Activated CD4-positive, CD25-positive, alpha-beta regulatory T cell treated with anti-CD3 and anti-CD28 coated beads, Interleukin-2, amount 50 U/mL, for 16 hours (primary cell): ENCODE data around the gene OXCT2.

ENCODE experiments used
- DNase-seq: peaks from one replicate; pipeline ENCODE4 v3.0.0-alpha.2; 2020; ENCODE audit warnings: low read depth, low spot score

Gene OXCT2

DNA sequence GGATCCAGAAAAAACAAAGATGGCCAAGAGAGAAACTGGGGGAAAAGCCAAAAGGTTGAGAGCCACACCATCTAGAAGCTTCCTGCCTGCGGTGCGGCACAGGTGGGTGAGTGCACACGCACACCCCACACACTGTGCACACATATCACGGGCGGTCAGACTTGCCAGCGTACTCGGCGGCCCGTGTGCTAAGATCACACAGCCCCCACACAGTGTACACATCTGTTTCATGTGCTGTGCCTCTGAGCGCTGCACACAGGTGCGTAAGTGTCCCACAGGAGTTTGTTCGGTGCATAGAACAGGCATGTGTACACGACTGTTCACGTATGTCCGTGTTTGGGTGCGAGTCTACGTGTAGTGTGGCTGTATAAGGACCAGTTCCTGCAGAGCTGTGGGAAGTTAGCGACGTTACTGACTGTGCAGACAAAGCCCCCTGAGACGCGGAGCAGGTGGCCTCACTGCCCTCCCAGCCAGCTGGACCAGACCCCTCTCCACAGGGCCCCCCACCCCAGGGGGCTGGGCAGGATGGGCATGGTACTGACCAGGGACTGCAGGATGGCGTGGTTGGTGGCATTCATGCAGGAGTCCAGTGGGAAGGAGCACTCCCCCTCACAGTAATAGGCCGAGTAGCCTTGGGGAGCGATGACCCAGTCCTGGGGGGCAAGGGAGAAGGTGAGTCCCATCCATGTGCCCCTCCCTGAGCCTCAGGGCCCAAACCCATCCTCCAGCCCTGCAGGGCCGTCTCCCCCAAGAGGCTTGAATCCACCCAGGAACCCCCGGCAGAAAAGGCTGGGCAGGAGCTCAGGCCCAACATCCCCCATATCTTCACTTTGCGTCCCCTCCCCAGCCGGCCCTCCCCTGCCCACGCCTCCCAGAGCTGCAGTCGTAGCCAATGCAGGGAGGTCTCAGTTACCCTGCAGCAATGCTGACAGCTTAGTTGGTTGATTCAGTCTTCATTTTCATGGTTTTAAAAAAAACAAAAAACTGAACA is 8.3 kb downstream of the OXCT2 start:
- DNase-seq, result no peak

DNA sequence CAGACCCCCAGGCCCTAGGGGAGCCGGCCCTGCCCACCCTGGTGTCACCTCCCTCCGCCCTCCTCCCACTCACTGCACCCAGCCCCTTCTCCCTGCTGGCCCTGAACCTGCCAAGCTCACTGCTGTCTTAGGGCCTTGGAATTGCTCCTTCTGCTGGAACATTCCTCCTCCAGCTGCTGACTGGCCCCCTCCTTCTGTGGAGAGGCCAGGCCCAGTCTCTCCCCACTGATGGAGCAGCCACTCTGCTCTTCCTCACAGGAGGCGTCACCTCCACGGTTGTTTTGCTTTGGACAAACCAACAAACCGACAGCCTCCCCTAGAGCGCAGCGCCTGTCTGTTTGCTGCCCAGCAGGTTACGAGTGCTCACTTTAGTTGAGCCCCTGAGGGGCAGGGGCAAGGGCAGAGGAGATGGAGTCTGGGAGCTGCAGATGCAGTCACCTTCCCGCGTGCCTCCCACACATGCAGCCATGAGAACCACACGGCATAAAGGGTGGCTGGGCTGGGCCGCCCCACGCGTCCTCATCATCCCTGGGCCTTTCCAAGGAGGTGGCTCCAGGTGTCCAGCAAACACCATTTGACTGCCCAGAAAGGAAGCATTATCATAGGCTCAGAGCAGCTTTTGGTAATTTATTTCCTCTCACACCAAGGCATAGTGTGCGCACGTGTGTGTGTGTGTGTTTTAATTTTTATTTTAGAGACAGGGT is 9.4 kb downstream of the OXCT2 start:
- no peak for DNase-seq

DNA sequence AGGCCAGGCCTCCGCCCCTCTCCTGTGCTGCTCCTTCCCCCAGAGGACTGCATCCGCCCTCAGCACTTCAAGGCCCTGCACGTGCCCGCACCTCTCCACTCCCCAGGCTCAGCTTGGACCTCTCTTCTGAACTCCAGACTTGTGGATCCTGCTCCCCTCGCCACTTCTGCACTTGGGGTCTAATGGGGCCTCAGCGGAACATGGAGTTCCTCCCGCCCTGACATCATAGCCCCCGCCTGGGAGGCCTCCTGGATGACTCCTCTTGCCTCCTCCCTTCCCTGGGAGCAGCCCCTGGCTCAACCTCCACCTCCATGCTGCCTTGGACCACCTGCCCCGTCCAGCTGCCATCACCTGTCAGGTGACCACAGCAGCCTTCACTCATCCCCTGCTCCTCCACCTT is 10.1 kb downstream of the OXCT2 start:
- DNase-seq, result no peak

DNA sequence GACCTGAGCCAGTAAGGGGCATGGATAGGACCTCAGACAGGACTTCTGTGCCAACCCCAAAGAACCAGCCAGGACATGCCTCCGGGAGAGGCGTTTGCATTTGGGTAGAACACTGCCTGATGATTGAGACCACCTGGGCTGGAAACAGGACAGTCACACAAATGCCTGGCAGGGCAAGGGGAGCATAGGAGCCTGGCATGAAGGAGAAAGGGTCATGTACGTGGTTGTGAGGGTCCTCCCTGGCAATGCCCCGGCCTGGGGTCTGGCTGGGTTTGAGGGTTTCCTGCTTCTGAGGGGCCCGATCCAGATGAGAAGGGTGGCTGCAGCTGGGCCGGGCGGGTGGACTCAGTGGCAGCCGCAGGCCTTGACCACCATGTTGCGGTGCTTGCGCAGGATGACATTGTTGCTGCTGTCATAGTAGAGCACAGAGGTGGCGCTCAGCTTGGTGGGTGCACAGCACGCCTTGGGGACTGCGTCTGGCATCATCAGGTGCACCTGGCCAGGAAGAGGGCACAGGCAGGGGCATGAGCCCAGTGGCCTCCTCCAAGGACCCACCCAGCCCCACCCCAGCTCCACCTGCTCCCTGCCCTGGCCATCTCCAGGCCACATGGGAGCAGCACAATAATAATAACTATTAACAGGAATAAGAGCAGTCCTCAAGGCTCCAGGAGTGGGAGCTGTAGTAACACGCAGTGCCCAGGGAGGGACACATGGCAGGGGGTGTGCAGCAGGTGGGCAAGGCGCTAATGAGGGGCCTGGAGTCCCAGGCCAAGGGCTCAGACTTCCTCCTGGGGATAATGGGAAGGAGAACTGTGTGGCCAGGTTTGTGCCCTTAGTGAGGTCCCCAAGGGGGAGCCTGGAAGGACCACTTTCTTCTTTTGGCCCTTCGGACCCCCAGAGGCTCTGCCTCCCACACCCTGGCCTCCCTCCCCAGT is 10.8 kb downstream of the OXCT2 start:
- DNase-seq, result no peak

DNA sequence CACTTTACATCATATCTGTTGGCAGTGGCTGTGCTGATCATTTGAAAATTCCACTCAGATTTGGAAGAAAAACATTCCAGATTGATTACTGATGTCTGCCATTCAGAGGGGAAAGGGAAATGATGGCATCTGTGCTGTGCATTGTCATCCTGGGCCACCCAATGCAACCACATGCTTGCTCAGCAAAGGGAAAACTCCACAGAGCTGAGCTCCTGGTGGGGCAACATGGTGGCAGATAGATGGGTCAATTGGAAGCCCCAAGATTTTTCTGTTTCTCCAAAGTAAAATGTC is 11.8 kb downstream of the OXCT2 start:
- no peak for DNase-seq

DNA sequence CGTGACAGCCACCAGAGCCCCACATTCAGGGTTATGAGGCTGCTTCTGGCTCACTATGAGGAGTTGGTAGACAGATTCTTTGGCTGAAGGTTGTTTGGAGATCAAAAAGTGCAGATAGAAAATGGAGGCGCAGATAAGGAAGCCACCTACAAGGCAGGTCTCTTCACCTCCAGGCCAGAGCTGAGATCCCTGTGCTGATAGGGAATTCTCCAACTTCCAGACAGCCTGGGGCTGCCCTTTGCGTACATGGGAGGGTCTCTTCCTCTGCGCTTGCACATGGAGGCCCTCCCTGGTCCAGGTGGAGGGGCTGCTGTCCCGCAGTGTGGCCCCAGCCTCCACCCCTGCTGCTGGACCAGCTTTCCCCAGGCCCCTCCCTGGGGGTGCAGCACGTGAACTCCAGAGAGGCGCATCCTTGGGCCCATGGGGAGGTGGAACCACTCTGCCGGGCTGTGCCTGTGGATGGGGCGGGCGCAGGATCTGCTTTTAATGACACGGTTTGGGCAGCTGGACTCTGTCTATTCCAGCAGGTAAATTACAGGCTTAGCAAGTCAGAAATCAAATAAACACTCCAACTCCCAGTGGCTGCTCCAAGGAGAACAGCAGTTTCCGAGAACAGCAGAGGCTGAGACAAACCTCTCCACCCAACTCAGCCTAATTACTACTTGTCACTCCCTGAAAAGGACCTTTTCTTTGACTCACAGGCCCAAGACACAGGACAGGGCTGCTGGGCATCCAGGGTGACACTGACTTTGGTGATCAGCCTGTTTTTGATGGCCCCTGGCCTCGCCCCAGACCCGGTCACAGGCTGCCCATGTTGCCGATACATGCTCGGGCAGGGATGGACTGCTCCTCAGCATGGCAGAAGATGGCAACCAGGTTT is 12.4 kb downstream of the OXCT2 start:
- DNase-seq, result no peak

DNA sequence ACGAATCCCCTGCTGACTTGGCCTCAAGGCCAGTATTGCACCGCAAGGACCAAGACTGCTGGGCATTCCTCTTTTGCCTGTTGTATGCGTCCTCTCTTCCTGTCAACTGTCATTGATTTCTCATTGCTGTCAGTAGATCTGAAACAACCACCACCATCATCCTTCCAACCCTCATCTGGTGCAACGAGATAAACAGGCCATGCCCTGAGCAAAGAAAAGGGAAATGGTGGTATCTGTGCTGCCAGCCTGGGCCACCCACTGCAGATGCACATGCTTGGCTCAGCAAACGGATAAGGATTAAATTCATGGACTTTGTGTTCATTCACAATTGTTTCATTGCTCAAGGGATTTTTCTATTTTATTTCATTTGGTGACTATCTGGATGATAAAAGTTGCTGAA is 13.6 kb downstream of the OXCT2 start:
- no peak for DNase-seq

DNA sequence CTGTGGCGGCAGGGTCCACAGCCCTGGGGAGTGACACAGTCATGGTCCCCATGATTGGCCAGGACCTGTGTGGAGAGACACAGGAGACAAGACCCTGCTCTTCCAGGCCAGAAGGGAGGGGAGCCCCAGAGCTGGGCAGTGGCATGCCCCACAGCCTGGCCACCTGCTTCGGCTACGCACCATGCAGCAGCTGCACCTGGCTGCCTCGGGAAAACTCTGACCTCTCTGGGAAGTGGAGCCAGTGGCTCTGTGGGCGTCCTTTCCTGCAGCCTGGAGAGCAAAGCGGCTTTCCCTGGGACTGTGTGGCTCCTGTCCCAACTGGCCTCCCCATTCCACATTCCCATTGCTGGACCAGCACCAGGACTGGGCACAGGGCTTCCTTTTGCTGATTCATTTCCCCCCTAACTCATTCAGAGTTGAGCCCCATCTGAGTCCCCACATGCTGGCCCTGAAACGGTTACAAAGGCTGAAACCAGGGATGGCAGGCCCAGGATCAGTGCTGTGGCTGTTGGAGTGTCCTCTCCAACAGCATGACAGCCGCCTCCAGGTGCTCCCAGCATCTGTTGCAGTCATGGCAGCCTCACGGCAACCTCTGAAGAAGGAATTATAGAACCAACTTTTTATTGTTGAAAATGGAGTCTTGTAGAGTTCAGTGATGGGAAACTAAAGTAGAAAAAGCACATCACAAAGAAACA is 15.0 kb downstream of the OXCT2 start:
- no peak for DNase-seq

DNA sequence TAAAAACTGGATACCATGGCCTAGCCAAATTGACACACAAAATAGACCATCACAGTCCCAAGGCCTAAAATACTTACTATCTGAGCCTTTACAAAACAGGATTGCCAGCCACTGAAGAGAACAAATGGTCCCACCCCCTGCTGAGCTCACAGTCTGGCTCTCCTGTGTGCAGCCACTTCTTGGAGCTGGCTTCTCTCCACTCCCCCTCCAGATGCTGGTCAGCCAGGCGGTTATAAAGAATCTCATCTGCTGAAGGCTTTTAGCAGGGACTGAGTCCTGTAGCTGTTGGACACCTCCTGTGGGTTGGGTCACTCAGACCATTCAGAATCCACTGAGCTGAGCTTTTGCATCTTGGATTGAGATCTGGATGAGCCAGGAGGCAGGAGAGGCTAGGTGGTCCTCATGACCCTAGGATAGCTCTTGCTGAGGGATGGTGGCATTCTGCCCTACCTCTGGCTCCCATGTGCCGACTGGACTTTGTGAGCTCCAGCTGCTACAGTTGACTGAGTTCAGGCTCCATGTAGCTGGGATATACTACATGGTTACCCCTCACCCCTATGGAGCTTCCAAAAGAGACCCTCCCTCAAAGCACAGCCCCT is 16.1 kb downstream of the OXCT2 start:
- no peak for DNase-seq

DNA sequence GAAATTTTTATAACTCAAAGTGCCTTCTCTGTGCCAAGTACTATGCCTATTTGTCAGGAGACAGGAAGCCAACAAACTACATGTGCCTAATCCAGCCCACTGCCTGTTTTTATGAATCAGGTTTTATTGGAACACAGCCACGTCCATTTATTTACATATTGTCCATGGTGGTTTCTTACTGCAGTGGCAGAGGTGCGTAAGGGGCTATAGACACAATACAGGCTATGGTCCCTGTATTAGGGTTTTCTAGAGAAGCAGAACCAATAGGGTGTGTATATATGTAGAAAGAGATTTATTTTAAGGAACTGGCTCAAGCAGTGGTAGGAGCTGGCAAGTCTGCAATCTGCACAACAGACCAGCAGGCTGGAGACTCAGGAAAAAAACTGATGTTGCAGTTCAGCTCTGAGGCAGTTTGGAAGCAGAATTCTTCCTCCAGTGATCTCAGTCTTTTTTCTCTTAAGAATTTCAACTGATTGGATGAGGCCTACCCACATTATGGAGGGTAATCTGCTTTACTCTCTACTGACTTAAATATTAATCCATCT is 17.1 kb downstream of the OXCT2 start:
- no peak for DNase-seq

DNA sequence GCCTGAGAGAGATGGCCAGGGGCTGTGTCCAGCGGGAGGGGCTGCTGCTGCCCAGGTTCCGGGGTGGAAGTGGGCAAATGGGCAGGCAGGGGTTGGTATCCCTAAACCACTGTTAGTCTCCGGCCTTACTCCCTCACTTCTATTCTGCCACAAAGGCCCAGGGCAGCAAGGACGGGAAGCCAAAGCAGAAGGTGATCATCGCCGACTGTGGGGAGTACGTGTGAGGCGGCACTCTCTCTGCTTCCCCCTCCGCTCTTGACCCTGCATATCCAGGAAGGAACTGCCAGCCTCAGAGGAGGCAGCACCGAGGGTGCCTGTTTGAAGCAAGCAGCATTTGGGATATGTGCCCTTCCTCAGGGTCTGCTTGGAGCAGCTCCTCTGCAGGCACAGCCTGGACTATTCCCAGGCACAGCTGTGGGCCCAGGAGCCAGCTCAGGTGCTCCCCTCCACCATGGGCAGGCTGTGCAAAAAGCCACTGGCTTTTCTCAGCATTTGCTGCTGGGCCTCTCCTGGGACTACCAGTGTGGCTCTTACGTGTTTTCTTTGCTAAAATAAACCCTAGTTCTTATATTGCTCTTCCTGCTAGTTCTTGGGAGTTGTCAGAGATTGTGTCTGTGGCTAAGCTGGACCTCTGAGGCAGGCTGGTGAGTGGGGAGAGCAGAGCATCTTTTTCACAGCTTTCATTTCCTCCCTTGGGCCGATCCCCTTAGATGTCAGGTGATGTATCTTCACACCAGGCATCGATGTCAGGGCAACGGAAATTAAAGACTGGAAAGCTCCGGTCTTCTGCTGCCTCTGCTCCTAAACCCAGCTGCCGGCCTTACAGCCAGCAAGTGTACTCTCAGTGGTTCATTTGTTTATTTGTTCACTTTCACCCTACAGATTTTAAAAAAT is 17.8 kb downstream of the OXCT2 start:
- no peak for DNase-seq

DNA sequence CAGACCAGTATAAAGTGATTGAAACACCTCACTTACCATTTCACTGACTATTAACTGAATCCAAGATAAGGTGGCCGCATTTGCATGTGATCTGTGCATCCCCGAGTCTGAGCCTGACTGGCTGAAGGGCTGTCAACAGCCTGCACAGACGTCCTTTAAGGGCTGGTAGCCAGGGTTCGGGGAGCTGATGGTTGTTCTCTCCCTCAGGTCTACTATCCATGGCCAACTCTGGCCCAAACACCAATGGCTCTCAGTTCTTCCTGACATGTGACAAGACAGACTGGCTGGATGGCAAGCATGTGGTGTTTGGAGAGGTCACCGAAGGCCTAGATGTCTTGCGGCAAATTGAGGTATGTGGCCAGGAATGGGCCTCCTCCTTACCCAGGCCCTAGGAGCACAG is 18.4 kb downstream of the OXCT2 start:
- no peak for DNase-seq

DNA sequence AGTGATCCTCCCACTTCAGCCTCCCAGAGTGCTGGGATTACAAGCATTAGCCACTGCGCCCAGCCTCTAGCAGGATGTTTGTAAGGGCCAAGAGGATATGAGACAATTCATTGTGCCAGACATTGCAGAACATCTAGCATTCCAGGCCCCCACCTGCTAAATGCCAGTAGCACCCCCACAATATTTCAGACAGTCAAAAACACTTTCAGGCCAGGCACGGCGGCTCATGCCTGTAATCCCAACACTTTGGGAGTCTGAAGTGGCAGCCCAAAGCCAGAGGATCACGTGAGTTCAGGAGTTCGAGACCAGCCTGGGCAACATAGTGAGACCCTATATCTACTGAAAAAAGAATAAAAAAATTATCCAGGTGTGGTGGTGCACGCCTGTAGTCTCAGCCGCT is 19.6 kb downstream of the OXCT2 start:
- DNase-seq, result no peak

DNA sequence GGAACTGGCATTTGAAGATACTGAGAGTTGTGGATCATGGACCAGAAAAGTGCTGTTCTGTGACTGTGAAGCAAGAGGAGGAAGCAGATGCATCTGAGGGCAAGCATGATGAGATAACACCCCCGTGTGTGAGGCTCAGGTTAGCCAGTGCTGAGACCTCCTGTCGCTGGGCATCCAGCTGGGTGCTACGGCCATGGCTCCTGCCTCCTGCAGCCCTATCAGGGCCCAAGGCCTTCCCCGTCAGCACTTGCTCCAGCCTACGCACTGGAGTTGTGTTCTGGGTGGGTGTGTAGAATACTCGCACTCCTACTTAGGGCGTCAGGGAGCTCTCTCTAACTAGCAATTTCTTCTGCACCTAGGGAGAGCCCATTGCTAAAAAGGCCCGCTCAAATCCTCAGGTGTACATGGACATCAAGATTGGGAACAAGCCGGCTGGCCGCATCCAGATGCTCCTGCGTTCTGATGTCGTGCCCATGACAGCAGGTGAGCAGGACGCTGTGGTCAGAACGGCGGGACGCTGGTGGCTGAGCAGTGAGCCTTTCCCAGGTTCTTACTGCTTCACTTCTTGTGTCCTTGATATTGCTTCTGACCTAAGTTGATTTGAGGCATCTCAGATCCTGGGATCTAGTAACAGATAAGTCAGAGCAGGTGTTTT is 26.0 kb downstream of the OXCT2 start:
- no peak for DNase-seq

DNA sequence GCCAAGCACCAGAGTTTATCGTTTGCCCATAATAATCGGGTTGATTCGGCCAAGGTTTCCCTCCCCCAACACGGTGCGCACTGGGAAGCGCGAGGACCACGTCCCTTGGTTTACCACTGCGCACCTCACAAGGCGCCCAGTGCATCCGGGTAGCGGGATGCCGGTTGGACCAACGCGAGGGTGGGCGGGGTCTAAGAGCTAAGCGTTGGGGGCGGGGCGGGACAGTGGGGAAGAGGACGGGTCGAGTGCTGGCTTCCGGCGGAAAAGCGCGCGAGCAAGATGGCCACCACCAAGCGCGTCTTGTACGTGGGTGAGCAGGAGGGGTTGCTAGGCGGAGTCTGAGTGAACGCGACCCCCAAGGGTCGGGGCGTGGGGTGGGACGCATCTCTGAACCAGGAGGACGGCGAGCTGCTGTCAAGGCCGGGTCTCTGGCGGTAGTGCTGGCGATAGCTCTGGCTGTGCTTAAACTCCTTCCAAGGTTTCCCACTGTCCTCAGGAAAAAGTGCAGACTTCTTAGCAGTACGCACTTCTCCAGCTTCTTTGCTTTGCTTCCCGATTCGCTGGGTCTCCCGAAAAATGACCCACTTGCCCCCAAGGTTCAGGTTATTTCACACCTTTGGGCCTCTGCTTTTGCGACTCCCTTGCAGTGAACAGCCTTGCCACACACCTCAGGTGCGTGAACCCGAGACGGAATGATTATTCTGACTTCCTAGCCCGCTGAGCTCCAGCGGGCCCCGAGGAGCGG is 32.4 kb downstream of the OXCT2 start, which contains the start of gene PPIE:
TSS of gene PPIE (plus strand) at position 261 of the 745 bp plus-strand sequence. CDS start at position 280, 19 bp downstream.
- peak; percentile 86 for DNase-seq

DNA sequence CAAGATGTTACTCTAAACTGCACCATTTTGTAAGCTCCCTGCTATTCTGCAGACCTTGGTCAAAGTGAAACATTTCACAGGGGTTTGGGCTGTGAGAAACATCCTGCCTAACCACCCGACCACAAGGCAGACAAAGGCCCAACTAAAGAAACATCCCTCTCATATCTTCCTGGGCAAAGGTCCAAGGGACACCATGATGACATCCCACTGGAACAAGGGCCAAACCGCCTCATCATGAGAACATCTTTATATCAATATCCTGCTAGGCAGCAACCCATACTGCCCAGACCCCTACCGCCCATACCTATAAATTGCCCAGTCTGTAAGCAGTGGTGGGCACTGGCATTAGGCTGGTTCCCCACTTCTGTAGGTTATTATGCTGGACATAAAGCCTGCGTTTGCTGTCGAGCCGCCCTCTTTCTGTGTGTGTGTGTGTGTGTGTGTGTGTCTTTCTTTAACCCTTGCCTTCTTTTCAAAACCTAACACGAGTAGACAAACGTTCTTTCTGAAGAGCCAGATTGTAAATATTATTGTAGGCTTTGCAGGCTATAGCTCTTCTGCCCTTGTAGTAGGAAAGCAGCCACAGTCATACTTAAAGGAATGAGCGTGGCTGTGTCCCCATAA is 33.5 kb downstream of the OXCT2 start:
- no peak for DNase-seq

DNA sequence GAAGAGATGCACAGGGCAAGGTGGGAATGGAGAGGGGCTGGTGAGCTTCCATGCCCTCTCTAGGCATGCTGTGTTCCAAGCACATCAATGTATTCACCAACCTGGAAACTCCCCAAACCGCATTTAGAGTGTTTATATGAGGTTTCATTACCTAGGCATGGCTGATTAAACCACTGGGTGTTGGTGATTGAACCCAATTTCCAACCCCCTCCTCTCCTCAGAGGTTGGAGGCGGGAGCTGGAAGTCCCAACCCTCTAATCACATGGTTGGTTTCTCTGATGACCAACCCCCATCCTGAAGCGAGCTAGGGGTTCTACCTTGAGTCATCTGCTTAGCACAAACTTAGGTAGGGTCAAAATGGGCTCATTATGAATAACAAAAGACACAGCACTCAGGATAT is 35.4 kb downstream of the OXCT2 start:
- DNase-seq, result no peak
